HTERT RPE-1 (cell line): Measurements from ENCODE around the gene TBC1D2B.

Source experiments
- in situ Hi-C: fragments of 300-500 bp; cut with MboI; formaldehyde crosslinking; loops from 4 replicates; pipeline ENCODE4 v1.14.3; 2020; ENCODE audit warnings: low sequenced_read_pairs

TBC1D2B gene

DNA sequence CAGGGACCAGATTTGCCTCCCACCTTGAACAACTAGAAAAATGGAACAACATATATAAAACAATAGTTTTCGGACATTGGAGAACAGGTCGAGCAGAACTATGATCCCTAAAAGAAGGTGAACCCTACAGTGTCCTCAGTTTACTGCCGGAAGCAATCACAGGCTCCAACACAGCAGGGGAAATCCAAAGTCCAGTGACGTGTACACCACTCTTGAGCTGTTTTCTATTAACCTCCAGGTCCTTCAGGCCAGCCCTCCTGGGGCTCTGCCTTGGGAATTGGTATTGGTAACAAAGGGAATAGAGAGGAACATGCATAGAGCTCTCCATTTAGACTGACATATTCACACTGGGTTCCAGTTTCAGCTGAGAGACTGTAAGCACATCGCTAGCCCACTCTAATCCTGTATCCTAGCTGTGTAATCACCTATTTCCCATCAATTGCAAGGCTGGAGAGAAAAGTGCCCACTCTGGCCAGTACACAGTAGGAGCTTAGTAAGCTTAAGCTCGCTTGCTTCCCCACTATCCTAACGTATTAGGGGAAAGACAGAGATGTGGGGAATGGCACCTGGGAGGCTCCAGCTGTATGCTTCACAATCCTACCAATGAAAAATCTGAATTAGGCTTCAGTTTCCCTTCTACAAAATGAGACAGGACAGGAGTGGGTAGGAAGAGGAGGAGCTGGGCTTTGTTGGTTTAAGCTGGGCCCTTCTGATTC, 118.6 kb downstream of the TBC1D2B start:
- in situ Hi-C loops = loop anchor here (25.0 kb wide), 1 partner anchor 153 kb away; no protein-coding TSS in a partner anchor

DNA sequence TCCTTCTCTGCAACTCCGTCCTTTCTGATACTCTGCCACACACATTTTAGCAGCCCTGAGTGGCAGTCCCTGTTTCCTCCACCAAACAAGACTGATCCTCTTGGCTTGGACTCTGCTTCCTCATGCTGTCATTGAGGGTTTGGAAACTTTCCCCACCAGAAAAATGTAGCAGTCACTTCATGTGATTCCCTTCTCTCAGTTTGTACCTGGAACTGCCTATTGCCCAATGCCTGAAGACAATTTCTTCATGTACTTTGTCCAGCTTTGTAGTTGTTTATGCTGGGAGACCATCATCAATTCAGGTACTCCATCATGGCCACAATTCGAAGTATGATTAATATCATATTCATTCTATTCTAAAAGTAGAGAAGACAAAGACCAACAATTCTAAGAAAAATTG, 119.5 kb downstream of the TBC1D2B start:
- in situ Hi-C loops = loop anchor here (25.0 kb wide), 1 partner anchor 154 kb away; no protein-coding TSS in a partner anchor

DNA sequence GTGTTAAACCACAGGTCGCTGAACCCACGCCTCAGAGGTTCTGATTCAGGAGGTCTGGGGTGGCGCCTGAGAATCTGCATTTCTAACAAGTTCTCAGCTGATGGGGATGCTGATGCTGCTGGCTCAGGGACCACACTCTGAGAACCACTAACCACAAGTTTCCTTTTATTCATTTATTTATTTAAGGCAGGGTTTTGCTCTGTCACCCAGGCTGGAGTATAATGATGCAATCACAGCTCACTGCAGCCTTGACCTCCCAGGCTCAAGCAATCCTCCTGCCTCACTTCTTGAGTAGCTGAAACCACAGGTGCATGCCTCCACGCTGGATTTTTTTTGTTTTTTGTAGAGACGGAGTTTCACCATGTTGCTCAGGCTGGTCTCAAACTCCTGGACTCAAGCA, 123.6 kb downstream of the TBC1D2B start:
- in situ Hi-C loops = loop anchor here (25.0 kb wide), 1 partner anchor 158 kb away; no protein-coding TSS in a partner anchor

DNA sequence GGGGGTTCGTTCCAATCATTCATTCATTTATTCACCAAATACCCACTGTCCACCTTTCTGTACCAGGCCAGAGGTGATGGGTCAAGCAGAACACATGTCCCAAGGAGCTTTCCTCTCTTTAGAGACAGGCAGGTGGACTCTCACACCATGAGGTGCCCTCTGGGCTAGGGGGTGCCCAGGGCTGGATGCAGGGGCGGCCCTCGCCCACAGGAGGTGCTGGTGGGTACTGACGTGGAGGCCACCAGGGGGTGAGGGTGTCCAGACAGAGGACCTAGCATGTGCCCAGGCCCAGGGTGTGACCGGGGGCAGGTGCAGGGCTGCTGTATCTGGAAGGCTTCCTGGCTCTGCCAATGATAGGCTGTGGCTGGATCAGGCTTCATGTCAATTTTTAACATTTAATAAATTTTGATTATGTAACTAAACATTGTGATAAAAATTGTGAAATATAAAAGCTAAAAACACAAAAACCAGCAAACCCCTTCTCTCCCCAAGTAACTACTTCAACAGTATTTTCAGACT, 124.5 kb downstream of the TBC1D2B start:
- in situ Hi-C loops = loop anchor here (25.0 kb wide), 1 partner anchor 159 kb away; no protein-coding TSS in a partner anchor

DNA sequence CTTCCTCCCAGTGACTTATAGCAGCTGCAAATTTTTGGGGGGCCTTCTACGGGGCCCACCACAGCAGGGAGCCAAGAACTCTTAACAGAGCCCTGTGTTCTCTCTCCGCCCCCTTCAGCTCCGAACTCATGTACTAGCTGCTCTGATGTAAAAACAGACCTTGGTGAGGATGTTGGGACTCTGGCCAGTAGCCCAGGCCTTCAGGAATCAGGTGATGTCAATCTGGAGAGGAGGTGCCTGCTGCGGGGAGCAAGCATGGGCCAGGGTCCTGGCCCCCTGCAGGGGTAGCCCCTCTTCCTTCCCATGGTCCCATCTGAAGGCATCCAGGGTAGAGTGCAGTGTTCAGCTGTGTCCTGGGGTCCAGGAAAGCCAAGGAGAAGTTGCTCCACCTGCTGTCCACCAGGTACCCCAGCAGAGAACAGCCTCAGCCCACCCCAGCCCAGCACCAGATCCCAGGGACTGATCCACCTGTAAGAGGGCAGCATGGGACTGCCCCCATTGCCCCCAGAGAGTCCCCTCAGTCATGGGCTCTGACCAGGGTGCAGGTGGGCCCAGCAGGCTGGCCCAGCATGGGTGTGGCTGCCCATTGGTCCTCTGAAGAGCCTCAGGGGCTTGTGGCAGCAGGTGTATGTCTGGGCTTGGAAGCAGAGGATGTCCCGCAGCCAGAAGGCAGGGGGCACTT, 126.3 kb downstream of the TBC1D2B start:
- in situ Hi-C loops = loop anchor here (25.0 kb wide), 1 partner anchor 161 kb away; no protein-coding TSS in a partner anchor

DNA sequence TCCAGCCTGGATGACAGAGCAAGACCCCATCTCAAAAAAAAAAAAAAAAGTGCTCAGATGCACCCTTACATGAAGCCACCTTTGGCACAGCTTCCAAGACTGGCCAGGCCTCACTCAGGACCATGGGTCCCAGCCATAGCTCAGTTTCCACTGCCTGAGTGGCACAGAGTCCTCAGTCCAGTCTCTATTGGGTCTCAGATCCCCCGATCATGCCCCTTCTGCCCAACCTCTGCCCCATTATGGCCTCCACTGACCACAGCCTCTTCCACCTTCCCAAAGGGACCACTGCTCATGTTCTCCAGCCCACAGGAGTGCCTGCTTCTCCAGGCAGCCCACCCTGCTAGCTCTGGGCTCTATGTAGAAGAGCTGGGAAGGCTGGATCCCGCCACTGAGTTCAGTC, 127.0 kb downstream of the TBC1D2B start:
- in situ Hi-C loops = loop anchor here (25.0 kb wide), 1 partner anchor 162 kb away; no protein-coding TSS in a partner anchor

DNA sequence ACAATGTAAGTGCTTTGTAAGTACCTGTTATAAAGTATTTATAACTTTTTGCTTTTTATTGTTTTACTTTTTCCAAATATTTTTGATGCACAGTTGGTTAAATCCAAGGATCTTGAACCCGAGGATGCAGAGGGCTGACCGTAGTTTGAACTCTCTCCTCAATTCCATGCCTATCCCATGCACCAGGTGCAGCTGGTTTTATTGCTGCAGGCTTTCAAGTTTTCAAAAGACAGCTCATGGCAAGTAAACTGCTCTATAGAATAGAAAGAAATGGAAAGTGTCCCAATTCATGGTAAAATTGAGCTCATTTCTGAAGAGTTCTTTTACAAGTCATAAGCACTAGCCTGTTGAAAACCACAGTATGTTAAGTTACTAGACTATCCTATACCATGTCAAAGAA, 131.9 kb downstream of the TBC1D2B start:
- in situ Hi-C loops = no loop called here
